Bronchial epithelial cell (primary cell): ENCODE measurements around the gene OR2AT4. TPM values are rescaled to one million over a fixed set of nuclear protein-coding genes. Genes with fewer than 3 reads are reported as not detected.

Source experiments
- DNase-seq: peaks from one replicate; pipeline ENCODE4 v3.0.0-alpha.2; 2010; ENCODE audit warnings: low read depth
- FAIRE-seq: peaks from 2 replicates; lab custom pipeline; 2011; peaks lifted over from hg19 to GRCh38; lab: Jason Lieb, UNC
- H3K27me3 ChIP-seq: 2 replicates; pipeline ENCODE4 v1.5.1; 2011; ENCODE audit warnings: low read length; ENCODE audit not compliant: control insufficient read depth, insufficient read depth
- H3K36me3 ChIP-seq: 2 replicates; pipeline ENCODE4 v1.5.1; 2011; ENCODE audit warnings: low read length; ENCODE audit not compliant: control insufficient read depth, insufficient read depth
- H3K4me3 ChIP-seq: 2 replicates; pipeline ENCODE4 v1.5.1; 2011; ENCODE audit warnings: mild to moderate bottlenecking, low read depth, low read length, control low read depth
- total RNA-seq: library from RNA; depleted of rRNA; stranded (reverse); fragments of >200 nt; gene quantifications from 2 replicates; pipeline ENCODE4 v1.2.1, GENCODE V29; 2014
- TF ChIP-seq, protein P1 (sequence below): IDR thresholded peaks from 2 replicates; pipeline ENCODE4 v1.5.1; 2011; ENCODE audit warnings: mild to moderate bottlenecking, moderate library complexity, low read length, control low read depth, inconsistent platforms; ENCODE audit not compliant: insufficient read depth, severe bottlenecking

Gene OR2AT4
- total RNA-seq, 1 donor from 2014 or later = not detected

DNA sequence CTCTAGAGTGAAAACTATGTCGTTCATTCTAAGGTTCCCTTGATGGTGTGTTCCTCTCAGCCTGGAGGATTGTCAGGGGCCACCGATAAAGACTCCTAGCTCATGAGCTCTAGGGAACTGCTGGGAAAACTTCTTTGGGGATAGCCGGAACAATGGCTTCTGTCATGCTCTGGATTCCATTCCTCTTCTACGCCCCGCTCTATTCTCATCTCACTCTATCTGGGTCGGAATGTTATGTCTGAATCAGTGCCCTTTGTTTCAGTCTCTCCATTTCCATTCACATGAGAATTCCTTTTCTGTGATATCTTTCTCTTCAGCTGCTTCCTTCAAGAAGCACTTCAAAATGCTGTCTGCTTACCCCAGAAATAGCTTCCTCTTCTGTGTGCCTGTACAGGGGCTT is 37.3 kb upstream of the OR2AT4 start:
- H3K27me3 ChIP-seq = no peaks in the 10 kb centered on the region
- TF ChIP-seq, protein P1, sequence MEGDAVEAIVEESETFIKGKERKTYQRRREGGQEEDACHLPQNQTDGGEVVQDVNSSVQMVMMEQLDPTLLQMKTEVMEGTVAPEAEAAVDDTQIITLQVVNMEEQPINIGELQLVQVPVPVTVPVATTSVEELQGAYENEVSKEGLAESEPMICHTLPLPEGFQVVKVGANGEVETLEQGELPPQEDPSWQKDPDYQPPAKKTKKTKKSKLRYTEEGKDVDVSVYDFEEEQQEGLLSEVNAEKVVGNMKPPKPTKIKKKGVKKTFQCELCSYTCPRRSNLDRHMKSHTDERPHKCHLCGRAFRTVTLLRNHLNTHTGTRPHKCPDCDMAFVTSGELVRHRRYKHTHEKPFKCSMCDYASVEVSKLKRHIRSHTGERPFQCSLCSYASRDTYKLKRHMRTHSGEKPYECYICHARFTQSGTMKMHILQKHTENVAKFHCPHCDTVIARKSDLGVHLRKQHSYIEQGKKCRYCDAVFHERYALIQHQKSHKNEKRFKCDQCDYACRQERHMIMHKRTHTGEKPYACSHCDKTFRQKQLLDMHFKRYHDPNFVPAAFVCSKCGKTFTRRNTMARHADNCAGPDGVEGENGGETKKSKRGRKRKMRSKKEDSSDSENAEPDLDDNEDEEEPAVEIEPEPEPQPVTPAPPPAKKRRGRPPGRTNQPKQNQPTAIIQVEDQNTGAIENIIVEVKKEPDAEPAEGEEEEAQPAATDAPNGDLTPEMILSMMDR = no peak
- no peak overlapping the region for H3K4me3 ChIP-seq
- no peak for FAIRE-seq
- no peaks in the 10 kb centered on the region for H3K36me3 ChIP-seq
- DNase-seq = no peak

DNA sequence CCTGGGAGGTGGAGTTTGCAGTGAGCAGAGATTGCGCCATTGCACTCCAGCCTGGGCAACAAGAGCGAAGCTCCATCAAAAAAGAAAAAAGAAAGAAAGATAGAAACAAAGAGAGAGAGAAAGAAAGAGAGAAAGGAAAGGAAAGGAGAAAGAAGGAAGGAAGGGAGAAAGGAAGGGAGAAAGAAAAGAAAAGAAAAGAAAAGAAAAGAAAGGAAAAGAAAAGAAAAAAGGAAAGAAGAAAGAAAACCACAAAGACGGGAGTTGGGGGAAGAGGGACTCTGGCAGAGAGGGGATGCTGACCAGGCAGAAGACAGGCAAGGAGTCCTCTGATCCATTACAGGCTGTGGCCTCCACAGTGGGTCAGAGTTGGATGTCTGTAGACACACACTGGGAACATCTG is 35.4 kb upstream of the OR2AT4 start:
- no peak overlapping the region for H3K4me3 ChIP-seq
- no peaks in the 10 kb centered on the region for H3K27me3 ChIP-seq
- FAIRE-seq = no peak
- DNase-seq = no peak
- TF ChIP-seq, protein P1 = no peak
- H3K36me3 ChIP-seq = no peaks in the 10 kb centered on the region

DNA sequence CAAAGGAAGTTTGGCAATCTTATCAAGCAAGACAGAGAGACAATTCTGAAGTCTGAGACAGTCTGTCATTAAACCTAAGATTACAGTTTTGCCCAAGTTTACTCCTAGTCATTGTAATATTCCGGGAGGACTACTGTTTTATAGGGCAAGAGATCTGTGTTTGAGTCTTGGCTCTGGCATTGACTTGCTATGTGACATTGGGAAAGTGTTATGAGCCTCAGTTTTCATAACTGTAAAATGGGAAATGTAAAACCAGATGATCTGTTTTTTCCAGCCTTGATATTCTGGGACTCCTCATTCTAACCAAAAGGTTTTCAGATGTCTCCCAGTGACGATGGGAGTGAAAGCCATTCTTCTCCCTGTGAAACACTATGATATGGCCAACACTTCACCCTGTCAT is 29.9 kb upstream of the OR2AT4 start:
- TF ChIP-seq, protein P1 = no peak
- FAIRE-seq (no peak), DNase-seq (no peak)
- H3K4me3 ChIP-seq = no peak overlapping the region
- no peaks in the 10 kb centered on the region for H3K36me3 ChIP-seq
- no peaks in the 10 kb centered on the region for H3K27me3 ChIP-seq

DNA sequence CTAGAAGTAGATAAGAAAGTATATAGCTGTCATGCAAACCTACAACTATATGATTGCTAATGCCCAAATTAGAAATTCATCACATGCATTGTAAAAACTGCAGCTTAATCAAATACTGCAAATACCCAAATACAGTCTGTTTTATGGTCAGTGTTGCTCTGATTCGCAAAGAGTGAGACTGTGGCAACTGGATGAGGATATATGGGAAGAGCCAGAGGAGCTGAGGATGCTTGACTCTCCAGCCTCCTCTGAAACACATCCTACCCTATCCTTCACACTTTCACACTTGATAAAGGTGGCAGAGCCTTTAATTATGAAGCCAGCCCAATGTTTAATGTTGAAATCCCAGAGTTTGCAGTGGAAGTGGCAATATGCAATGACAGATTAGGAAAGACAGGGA is 21.9 kb upstream of the OR2AT4 start:
- H3K36me3 ChIP-seq = no peaks in the 10 kb centered on the region
- FAIRE-seq (no peak), DNase-seq (no peak)
- TF ChIP-seq, protein P1 = no peak
- H3K4me3 ChIP-seq = no peak overlapping the region
- no peaks in the 10 kb centered on the region for H3K27me3 ChIP-seq

DNA sequence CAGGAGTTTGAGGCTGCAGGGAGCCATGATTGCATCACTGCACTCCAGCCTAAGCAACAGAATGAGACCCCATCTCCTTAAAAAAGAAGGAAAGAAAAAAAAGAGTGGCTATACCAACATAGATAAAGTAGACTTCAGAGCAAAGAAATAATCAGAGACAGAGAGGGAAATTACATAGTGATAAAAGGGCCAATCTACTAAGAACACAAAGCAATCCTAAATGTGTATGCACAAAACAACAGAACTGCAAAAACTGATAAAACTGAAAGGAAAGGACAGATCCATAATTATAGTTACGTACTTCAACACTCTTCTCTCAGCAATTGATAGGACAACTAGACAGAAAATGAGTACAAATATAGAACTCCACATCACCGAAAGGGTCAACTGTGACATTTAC is 17.8 kb upstream of the OR2AT4 start:
- FAIRE-seq (no peak), DNase-seq (no peak)
- Histone ChIP-seq H3K4me3 (no peak overlapping the region), H3K27me3 (peaks cover 2% of the 10 kb centered on the region), H3K36me3 (no peaks in the 10 kb centered on the region)
- TF ChIP-seq, protein P1 = no peak

DNA sequence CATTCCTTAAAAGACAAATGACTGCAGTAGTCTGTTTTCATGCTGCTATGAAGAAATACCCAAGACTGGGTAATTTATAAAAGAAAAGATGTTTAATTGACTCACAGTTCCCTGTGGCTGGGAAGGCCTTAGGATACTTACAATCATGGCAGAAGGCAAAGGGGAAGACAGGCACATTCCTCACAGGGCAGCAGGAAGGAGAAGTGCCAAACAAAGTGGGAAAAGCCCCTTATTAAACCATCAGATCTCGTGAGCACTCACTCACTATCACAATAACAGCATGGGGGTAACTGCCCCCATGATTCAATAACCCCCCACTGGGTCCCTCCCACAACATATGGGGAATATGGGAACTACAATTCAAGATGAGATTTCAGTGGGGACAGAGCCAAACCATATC is 16.4 kb upstream of the OR2AT4 start:
- FAIRE-seq = no peak

More for the DNA sequence above, 16.4 kb upstream of the OR2AT4 start:
- no peaks in the 10 kb centered on the region for H3K36me3 ChIP-seq
- peaks cover 2% of the 10 kb centered on the region for H3K27me3 ChIP-seq
- no peak for DNase-seq
- H3K4me3 ChIP-seq = no peak overlapping the region
- TF ChIP-seq, protein P1 = no peak
